Testis (tissue), 2 donors: ENCODE results near the gene KCNJ10.

Experiments
- POLR2A ChIP-seq: fragments of 450-650 bp; IDR thresholded peaks from one replicate; pipeline ENCODE4 v1.6.1; 2017; ENCODE audit warnings: antibody characterized with exemption, mild to moderate bottlenecking, moderate library complexity
- TF ChIP-seq, protein P1 (sequence below), 3 experiments: fragments of 450-650 bp in 2 of 3; fragments of 200-600 bp in 1 of 3; sonication (generic) in 1 of 3; IDR thresholded peaks; one replicate each; pipeline ENCODE4 v1.5.1; 2016 to 2019; ENCODE audit warnings: antibody characterized with exemption in 3 of 3, mild to moderate bottlenecking in 2 of 3, moderate library complexity in 1 of 3

DNA sequence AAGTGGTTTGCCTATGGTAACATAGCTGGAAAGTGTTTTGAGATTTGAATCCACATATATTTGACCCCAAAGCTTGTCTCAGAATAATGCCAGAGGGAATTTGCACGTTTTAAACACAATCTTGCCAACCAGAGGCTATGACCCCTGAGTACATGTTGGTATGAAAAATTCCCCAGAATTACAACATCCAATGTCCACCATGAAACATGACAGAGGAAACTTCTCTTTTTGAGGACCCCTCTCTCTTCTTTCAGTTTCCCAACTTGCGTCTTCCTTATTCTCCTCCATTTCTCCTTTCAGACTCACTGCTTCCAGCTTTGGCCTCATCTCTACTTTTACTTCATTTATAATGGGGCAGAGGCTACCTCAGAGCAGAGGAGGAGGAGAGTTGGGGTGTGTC is 5.9 kb upstream of the KCNJ10 start:
- TF ChIP-seq, protein P1, sequence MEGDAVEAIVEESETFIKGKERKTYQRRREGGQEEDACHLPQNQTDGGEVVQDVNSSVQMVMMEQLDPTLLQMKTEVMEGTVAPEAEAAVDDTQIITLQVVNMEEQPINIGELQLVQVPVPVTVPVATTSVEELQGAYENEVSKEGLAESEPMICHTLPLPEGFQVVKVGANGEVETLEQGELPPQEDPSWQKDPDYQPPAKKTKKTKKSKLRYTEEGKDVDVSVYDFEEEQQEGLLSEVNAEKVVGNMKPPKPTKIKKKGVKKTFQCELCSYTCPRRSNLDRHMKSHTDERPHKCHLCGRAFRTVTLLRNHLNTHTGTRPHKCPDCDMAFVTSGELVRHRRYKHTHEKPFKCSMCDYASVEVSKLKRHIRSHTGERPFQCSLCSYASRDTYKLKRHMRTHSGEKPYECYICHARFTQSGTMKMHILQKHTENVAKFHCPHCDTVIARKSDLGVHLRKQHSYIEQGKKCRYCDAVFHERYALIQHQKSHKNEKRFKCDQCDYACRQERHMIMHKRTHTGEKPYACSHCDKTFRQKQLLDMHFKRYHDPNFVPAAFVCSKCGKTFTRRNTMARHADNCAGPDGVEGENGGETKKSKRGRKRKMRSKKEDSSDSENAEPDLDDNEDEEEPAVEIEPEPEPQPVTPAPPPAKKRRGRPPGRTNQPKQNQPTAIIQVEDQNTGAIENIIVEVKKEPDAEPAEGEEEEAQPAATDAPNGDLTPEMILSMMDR (IDR thresholded peaks at IDR 0.05) = no peak
- TF ChIP-seq POLR2A = no peak
